ENCODE measurements around the gene FBXL16.

DNA sequence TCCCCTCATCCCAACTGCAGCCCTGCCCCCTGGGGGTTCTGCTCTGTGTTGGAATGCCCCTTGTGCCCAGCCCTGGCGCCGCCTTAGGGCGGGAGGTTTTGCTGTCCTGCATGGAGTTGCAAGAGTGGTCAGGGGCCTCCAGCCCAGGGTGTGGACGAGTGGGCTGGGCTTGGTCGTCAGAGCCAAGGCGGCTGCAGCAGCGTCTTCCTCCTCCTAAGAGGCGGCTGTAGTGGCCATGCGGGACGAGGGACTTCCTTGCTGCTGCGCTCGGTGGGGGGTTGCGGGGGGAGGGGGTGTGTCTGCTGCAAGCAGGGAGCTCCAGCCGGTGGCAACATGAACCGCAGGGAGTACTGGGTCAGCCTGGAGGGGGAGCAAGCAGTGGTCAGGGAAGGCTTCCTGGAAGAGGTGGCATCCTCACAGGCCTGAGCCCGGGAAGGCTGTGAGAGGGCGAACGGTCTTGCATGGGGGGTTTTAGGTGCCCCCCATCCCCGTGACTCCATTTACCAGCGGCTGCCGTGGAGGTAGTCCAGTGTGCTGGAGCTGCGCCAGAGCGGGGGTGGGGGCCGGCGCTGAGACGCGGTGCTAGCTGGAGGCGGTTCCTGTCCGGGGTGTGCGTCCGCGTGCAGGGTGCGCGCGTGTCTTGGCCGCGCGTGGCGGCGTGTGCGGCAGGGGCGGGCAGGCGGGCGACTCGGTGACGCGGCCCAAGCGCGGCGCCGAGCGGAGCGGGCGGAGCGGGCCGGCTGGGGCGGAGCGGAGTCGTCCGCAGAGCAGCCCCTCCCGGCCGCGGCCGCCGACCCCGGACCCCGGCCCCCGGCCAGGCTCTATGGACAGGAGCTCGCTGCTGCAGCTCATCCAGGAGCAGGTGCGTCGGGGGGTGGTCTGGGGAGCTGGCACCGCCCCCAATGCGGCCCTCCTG, 30.4 kb downstream of the FBXL16 start, which contains the start of gene RHBDL1:
- TF ChIP-seq, protein P1, sequence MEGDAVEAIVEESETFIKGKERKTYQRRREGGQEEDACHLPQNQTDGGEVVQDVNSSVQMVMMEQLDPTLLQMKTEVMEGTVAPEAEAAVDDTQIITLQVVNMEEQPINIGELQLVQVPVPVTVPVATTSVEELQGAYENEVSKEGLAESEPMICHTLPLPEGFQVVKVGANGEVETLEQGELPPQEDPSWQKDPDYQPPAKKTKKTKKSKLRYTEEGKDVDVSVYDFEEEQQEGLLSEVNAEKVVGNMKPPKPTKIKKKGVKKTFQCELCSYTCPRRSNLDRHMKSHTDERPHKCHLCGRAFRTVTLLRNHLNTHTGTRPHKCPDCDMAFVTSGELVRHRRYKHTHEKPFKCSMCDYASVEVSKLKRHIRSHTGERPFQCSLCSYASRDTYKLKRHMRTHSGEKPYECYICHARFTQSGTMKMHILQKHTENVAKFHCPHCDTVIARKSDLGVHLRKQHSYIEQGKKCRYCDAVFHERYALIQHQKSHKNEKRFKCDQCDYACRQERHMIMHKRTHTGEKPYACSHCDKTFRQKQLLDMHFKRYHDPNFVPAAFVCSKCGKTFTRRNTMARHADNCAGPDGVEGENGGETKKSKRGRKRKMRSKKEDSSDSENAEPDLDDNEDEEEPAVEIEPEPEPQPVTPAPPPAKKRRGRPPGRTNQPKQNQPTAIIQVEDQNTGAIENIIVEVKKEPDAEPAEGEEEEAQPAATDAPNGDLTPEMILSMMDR (IDR thresholded peaks at IDR 0.05; ENCODE audit: low read depth, low read length, poor library complexity, severe bottlenecking), result no peak
- no peak for TF ChIP-seq EZH2phosphoT487 (IDR thresholded peaks at IDR 0.05; ENCODE audit: borderline replicate concordance, low read length)
